HG03575 (cell line): ENCODE results near the gene MVD.

Source experiments
- ATAC-seq: cut with Tn5 transposase; IDR thresholded peaks from one replicate; pipeline ENCODE4 v1.9.1; 2021; ENCODE audit not compliant: unreplicated experiment, insufficient number of reproducible peaks, low FRiP score; ENCODE audit errors: extremely low read depth

The MVD gene

GRCh38 chr16:88698646-88699045 lies 35.8 kb upstream of the MVD start:
- no peak for ATAC-seq

DNA sequence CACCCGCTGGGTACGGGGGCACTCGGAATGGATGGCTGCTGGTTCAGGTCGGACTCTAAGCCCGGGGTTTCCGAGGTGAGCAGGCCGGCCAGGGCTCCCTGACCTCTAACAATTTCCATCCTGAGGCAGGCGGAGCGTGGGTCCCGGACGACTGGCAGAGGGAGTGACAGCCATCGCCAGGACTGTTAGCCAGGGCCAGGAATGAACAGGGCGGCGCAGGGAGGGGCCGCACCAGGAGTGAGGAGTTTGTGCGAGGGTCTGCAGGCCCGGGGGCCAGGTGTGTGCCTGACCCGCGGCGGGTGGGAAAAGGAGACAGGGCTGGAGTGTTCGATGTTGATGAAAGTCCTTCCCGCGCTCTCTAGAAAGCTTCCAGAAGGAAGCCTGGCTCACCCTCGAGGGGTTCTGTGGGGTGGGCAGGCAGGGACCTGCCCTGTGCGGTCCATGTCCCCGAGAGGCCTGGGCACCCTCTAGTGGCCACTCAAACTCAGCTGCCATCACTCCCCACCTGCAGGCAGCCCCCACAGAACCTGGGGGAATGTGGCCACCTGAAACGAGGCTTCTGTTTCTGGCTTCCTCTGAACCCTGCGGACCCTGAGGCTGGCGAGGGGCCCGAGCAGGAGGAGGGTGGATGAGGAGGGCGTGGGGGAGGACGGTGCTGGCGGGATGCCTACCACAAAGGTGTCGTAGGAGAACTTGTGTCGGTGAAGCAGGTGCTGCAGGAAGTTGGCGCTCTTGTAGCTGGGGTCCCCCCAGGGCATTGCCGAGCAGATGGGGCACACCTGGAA lies 35.1 kb upstream of the MVD start:
- ATAC-seq: no peak

- ATAC-seq: no peak
Measured at GRCh38 chr16:88697116-88697830, 34.4 kb upstream of the MVD start.

DNA sequence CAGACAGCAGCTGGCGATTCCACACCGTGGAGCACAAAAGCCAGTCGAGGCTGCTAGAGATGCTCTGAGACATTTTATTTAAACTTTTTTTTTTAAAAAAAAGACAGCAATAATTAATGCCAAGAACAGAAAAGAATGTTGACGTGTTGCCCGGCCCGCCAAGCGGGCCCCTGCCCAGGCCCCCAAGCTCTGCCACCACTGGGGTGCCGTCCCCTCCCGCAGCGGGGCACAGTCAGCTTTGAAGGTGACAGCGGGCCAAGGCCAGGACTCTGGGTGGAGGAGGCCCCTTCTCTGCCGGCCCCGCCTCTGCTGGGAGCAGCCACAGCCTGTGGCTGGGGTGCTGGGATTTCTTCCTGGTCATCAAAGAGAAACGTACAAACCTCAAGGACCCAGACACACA lies 33.5 kb upstream of the MVD start:
- no peak for ATAC-seq

GRCh38 chr16:88695753-88696152 lies 32.9 kb upstream of the MVD start:
- ATAC-seq: no peak

GRCh38 chr16:88695218-88695617 lies 32.3 kb upstream of the MVD start:
- ATAC-seq: no peak

DNA sequence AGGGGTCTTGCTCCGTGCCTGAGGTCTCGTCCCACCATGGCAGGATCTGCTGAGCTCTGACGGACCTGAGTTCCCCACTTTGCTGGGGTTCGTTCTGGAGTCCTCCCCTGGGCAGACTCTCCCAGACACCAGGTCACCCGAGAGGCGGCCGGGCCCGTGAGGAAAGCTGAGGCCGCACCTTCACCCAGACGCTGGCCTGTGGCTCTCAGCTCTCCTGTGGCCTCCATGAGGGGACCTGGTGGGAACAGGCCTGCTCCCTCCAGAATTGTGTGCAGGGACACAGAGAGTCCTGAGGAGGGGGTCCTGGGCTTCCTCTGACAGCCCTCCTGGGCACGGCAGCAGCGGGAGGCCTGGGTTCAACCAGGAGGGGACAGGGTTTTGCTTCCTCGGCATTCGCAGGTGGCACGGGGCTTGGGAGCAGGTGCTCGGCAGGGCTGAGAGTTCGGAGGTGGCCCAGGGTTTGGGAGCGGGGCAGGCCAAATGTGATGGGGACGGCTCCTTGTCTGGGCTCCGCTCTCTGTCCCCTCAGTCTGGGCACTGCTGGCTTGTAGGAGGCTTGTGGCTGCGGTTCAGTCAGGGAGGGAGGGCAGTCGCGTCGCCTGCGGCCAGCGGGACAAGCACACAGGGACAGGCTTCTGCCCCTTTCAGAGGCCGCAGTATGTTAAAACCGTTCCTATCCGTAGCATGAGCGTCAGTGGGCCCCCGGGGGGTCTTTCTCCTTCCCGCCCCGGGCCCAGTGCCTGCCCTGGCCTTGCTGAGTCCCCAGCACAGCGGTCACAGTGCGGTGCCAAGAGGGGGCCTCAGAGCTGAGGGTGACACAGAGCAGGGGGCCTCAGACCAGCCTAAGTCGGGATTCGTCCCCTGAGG lies 31.6 kb upstream of the MVD start:
- no peak for ATAC-seq

DNA sequence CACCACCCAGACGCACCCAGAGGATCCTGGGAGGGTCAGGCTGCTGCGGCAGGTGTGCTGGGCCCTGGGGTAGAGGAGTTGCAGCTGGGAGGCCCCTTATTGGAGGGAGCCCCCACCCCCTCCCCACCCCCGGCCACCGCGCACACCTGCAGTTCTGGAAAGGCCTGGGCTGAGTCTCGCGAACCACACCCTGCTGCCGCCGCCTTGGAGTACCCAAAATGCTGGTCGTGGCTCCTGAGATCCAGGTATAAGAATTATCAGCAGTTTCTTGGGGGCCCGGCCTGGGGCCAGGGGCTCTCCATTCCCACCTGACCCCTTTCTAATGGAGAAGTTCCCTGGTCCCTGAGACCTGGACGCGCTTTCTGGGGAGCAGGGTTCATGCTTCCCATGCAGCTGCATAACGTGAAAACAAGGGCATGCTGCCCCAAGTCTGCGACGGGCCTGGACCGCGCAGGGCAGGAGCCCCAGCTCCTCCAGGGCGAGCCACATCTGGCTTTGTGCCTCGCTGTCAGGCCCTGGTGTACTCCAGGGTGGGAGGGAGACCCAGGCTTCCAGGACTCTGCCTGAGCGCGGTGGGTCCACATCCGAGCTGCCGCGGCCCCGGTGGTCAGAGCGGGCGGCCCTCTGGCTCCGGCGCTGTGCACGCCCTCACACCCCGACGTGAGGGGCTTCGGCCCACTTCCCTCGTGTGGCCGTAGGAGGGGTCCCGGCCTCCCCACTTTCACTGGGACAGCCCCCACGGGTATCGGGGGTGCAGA lies 30.7 kb upstream of the MVD start:
- no peak for ATAC-seq

- no peak for ATAC-seq
Measured at GRCh38 chr16:88692861-88693260, 30.0 kb upstream of the MVD start.

DNA sequence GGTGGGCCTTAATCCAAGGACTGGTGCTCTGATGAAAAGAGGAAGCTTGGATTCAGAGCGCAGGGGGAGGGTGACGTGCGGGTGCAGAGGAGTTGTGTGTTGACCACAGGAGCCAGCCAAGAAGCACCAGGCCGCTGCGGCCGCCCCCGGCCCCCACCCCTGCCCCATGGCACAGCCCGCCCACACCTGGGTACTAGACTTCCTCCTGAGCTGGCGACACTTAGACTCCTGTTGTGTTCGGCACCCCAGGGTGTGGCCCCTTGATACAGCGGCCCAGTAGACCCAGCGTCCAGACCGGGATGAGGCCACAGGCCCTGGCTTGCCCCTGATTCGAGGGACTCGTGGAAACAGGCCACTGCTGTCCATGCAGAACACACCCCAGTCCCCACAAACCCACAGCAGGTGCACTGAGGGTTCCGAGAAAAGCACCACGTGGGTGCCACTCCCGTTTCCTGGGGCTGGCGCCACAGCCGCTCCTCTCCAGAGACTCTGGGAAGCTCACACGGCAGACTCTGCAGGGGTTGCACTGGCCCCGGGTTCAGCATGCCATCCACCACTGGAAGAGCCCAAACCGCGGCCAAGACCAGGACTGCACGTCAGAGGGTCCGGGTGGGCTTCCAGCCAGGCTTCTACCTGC lies 29.2 kb upstream of the MVD start:
- ATAC-seq: no peak

GRCh38 chr16:88691129-88691813 lies 28.4 kb upstream of the MVD start:
- ATAC-seq: no peak

DNA sequence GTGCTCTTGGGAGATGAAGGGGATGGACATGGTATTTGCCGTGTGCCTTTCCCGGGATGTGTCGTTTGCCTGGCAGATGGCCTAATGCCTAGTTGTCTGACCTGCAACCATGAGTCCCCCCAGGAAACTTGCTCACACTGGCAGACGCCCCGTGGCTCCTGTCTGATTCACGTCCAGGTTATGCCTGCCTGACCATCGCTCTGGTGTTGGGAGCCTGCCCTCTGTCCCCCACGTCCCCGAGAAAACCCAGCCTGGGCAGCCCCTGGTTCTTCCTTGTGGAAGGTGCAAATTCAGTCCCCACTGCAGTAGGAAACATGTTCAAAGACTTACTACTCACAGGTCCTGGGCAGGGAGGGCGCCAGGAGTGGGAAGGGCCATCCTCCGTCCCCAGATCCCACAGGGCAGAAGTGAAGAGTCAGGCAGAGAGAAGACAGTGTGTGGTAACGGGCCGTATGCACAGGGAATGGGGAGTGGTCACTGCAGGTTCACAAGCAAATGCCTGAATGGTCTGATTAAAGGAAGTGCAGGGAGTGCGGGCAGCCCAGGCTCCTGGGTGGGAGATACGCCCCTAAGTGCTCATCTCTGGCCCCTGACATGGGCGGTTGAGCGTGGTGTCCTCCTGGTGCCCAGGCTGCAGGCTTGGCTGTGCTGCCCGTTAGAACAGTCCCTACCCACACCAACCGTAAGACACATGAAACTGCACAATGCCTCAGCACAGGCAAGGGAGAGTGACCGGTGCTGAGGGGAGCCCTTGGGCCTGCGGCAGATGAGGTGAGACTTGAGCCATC lies 27.6 kb upstream of the MVD start:
- ATAC-seq: no peak

- no peak for ATAC-seq
Measured at GRCh38 chr16:88688013-88688778, 25.3 kb upstream of the MVD start.

DNA sequence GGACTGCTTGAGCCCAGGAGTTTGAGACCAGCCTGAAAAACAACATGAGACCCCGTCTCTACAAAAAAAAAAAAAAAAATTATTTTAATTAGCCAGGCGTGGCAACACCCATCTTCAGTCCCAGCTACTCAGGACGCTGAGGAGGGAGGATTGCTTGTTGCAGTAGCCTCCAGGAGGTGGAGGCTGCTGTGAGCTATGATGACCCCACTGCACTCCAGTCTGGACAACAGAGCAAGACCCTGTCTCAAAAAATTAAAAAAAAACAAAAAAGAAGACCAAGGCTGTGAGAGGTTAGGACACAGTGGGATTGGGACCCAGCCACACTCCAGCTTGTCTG lies 24.8 kb upstream of the MVD start:
- ATAC-seq: no peak

DNA sequence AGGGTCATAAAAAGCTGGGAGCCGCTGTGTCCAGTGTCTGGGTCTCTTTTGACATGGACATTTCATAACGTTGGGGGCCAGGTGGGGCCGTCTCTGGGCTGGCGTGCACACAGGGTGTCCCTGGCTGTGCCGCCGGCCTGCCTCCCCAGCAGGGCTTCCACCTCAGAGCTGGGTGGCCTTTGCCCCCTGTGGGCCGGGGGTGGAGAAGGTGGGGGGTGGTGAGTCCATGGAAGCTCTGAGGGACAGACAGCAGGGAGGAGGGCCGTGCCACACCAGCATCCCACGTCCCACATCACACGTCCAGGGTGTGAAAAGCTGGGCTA lies 24.3 kb upstream of the MVD start:
- no peak for ATAC-seq

- ATAC-seq: no peak
Measured at GRCh38 chr16:88686439-88687253, 23.8 kb upstream of the MVD start, which contains the start of gene SNAI3. Gene SNAI3 (minus strand): TSS chr16:88686507. CDS start chr16:88686406, 101 bp downstream.
